HCT116 (cell line): Measurements from ENCODE around the gene IRAG1. TPM values are rescaled to one million over a fixed set of nuclear protein-coding genes. Genes with fewer than 3 reads are reported as not detected.

Experiments used
- ATAC-seq: fragments of 200-7000 bp; cut with Tn5 transposase; 2 replicates; pipeline ENCODE4 v1.9.1; 2020; ENCODE audit warnings: mild to moderate bottlenecking, moderate library complexity
- BruUV-seq: library from RNA; stranded (reverse); fragments of 400-500 nt; replicated peaks from 2 replicates; lab custom pipeline; 2021; lab: Mats Ljungman, UMichigan
- CTCF ChIA-PET: fragments of 300-600 bp; sonication (Branson Sonifier 250); formaldehyde crosslinking; loops from one replicate; lab custom pipeline; 2021; ENCODE audit warnings: antibody characterized with exemption; lab: Charles Lee
- POLR2A ChIA-PET: fragments of 300-600, 350-600 bp; sonication (Branson Sonifier 250); formaldehyde crosslinking; loops from one replicate; lab custom pipeline; 2021; ENCODE audit warnings: antibody characterized with exemption; lab: Charles Lee
- RAD21 ChIA-PET, 2 experiments: fragments of 300-600 bp; sonication (Branson Sonifier 250); formaldehyde crosslinking; loops; one replicate each; lab custom pipeline; 2023; ENCODE audit warnings: low total read pairs in 2 of 2; ENCODE audit not compliant: uncharacterized antibody in 2 of 2, unreplicated experiment in 2 of 2, low non-redundant PET in 1 of 2; lab: Charles Lee
- DNase-seq: peaks from one replicate; pipeline ENCODE4 v3.0.0-alpha.2; 2010; ENCODE audit warnings: low read depth, low spot score
- H2AFZ ChIP-seq: fragments of 200-600 bp; shearing (Covaris generic), sonication (generic); 2 replicates; pipeline ENCODE4 v1.6.1; 2017; ENCODE audit warnings: low read depth, mixed run types, mixed read lengths, antibody characterized with exemption, low read length; ENCODE audit not compliant: poor library complexity, severe bottlenecking
- H3K27ac ChIP-seq: 2 replicates; pipeline ENCODE4 v1.5.1; 2012; ENCODE audit warnings: low read depth, low read length
- H3K27me3 ChIP-seq: fragments of 200-600 bp; sonication (generic); 2 replicates; pipeline ENCODE4 v1.6.1; 2016; ENCODE audit warnings: mixed run types, low read length, mixed read lengths; ENCODE audit not compliant: insufficient read depth
- H3K36me3 ChIP-seq, 2 experiments: fragments of 200-500 bp in 1 of 2; fragments of 200-600 bp in 1 of 2; sonication (Bioruptor generic) in 1 of 2; sonication (generic) in 1 of 2; 2 replicates each; pipeline versions ENCODE4 v1.5.1 to v1.6.1; 2014 to 2016; ENCODE audit warnings: low read length in 2 of 2, inconsistent platforms in 1 of 2, mixed read lengths in 1 of 2, mixed run types in 1 of 2; ENCODE audit not compliant: insufficient read depth in 2 of 2, control insufficient read depth in 1 of 2
- H3K4me1 ChIP-seq, 2 experiments: fragments of 200-600 bp in 1 of 2; sonication (generic) in 1 of 2; 2 replicates each; pipeline versions ENCODE4 v1.5.1 to v1.6.1; 2012 to 2017; ENCODE audit warnings: low read length in 2 of 2, inconsistent platforms in 1 of 2, mild to moderate bottlenecking in 1 of 2, mixed read lengths in 1 of 2, mixed run types in 1 of 2, moderate library complexity in 1 of 2; ENCODE audit not compliant: insufficient read depth in 2 of 2, control insufficient read depth in 1 of 2
- H3K4me2 ChIP-seq: fragments of 200-600 bp; sonication (generic); 2 replicates; pipeline ENCODE4 v1.6.1; 2017; ENCODE audit warnings: mixed run types, low read length, mixed read lengths
- H3K4me3 ChIP-seq, 2 experiments: fragments of 200-600 bp in 1 of 2; sonication (generic) in 1 of 2; replicated peaks in 1 of 2; 2 replicates each; pipeline ENCODE4 v1.5.1; 2011 to 2016; ENCODE audit warnings: low read length in 2 of 2, control low read depth in 1 of 2, low read depth in 1 of 2, mild to moderate bottlenecking in 1 of 2, mixed read lengths in 1 of 2, mixed run types in 1 of 2
- H3K79me2 ChIP-seq: fragments of 200-600 bp; sonication (generic); 2 replicates; pipeline ENCODE4 v1.6.1; 2017; ENCODE audit warnings: mild to moderate bottlenecking, mixed run types, low read length, moderate library complexity, mixed read lengths; ENCODE audit not compliant: insufficient read depth
- H3K9ac ChIP-seq: fragments of 200-600 bp; sonication (generic); 2 replicates; pipeline ENCODE4 v1.6.1; 2016; ENCODE audit warnings: low read length, mixed read lengths
- H3K9me2 ChIP-seq: fragments of 200-600 bp; sonication (generic), shearing (Covaris generic); 2 replicates; pipeline ENCODE4 v1.6.1; 2017; ENCODE audit warnings: mixed run types, mild to moderate bottlenecking, moderate library complexity; ENCODE audit not compliant: insufficient read depth
- H3K9me3 ChIP-seq, 2 experiments: fragments of 200-500 bp in 1 of 2; fragments of 200-600 bp in 1 of 2; sonication (Bioruptor generic) in 1 of 2; sonication (generic) in 1 of 2; 2 replicates each; pipeline ENCODE4 v1.6.1; 2014 to 2017; ENCODE audit warnings: low read length in 2 of 2, mixed read lengths in 2 of 2, inconsistent platforms in 1 of 2, low read depth in 1 of 2, mild to moderate bottlenecking in 1 of 2, mixed run types in 1 of 2, moderate library complexity in 1 of 2; ENCODE audit not compliant: control insufficient read depth in 1 of 2, insufficient read depth in 1 of 2
- H4K20me1 ChIP-seq: fragments of 200-600 bp; sonication (generic), shearing (Covaris generic); 2 replicates; pipeline ENCODE4 v1.6.1; 2017; ENCODE audit warnings: mixed run types, mild to moderate bottlenecking, moderate library complexity; ENCODE audit not compliant: insufficient read depth
- EZH2phosphoT487 ChIP-seq: fragments of 200-600 bp; IDR thresholded peaks from 2 replicates; pipeline ENCODE4 v1.6.1; 2018; ENCODE audit warnings: antibody characterized with exemption, borderline replicate concordance
- FOSL1 ChIP-seq: IDR thresholded peaks from 2 replicates; pipeline ENCODE4 v1.6.1; 2012; ENCODE audit warnings: low read depth
- JUND ChIP-seq: IDR thresholded peaks from 2 replicates; pipeline ENCODE4 v1.6.1; 2012
- RAD21 ChIP-seq: IDR thresholded peaks from 2 replicates; pipeline ENCODE4 v1.6.1; 2012; ENCODE audit warnings: low read depth, mild to moderate bottlenecking
- YY1 ChIP-seq: IDR thresholded peaks from 2 replicates; pipeline ENCODE4 v1.6.1; 2011; ENCODE audit warnings: low read length, low read depth, moderate library complexity, mild to moderate bottlenecking; ENCODE audit not compliant: insufficient replicate concordance; ENCODE audit errors: extremely low read depth
- ZFX ChIP-seq: fragments of 450-650 bp; IDR thresholded peaks from 2 replicates; pipeline ENCODE4 v1.6.1; 2017
- intact Hi-C: fragments of 100-400 bp; cut with micrococcal nuclease; formaldehyde crosslinking; loops from 2 replicates; pipeline ENCODE4 v1.10.0; 2022
- total RNA-seq: library from RNA; stranded (reverse); gene quantifications from one replicate; pipeline ENCODE4 v1.2.1, GENCODE V29; 2021; ENCODE audit not compliant: unreplicated experiment
- TF ChIP-seq, protein P1 (sequence below): IDR thresholded peaks from 2 replicates; pipeline ENCODE4 v1.6.1; 2011; ENCODE audit warnings: mild to moderate bottlenecking, low read length, moderate library complexity; ENCODE audit not compliant: insufficient replicate concordance; ENCODE audit errors: extremely low read depth

The IRAG1 gene
- total RNA-seq, 1 experiment from 2014 or later = 3.7 TPM

DNA sequence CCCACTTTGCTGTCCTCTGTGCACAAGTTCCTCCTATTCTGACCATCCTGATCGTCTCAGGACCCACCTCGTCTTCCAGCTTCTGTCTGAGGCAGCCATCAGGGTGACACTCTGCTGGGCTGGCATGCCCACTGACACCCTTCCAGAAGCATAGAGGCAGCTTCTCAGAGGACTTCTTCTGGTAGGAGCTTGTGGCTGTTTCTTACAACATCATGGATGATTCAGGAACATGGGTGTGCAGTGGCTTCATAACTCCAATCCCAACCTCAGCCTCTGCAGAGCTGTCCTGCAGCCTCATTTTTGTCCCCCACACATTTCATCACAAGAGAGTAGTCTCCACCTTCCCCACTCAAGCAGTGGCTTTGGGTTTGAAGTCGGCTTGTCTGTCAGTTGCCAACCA lies 36.6 kb upstream of the IRAG1 start:
- Histone ChIP-seq H3K4me1 (peaks cover 34 to 54% of the 10 kb centered on the region in 2 experiments), H2AFZ (no peak overlapping the region), H3K27me3 (no peaks in the 10 kb centered on the region), H3K79me2 (no peaks in the 10 kb centered on the region), H3K27ac (no peak overlapping the region), H3K9me2 (no peaks in the 10 kb centered on the region), H3K4me3 (no peak overlapping the region), H3K9ac (no peak overlapping the region), H3K36me3 (peaks cover 0 to 6% of the 10 kb centered on the region in 2 experiments; a peak in 1 of 4 replicates), H3K9me3 (peaks cover 0 to 26% of the 10 kb centered on the region in 2 experiments; a peak in 1 of 4 replicates), H4K20me1 (no peaks in the 10 kb centered on the region), H3K4me2 (no peak overlapping the region)
- CTCF ChIA-PET = no interaction called here
- DNase-seq (no peak), ATAC-seq (no peak)
- TF ChIP-seq YY1 (no peak), JUND (no peak), RAD21 (no peak), EZH2phosphoT487 (no peak), ZFX (no peak), FOSL1 (no peak)
- TF ChIP-seq, protein P1, sequence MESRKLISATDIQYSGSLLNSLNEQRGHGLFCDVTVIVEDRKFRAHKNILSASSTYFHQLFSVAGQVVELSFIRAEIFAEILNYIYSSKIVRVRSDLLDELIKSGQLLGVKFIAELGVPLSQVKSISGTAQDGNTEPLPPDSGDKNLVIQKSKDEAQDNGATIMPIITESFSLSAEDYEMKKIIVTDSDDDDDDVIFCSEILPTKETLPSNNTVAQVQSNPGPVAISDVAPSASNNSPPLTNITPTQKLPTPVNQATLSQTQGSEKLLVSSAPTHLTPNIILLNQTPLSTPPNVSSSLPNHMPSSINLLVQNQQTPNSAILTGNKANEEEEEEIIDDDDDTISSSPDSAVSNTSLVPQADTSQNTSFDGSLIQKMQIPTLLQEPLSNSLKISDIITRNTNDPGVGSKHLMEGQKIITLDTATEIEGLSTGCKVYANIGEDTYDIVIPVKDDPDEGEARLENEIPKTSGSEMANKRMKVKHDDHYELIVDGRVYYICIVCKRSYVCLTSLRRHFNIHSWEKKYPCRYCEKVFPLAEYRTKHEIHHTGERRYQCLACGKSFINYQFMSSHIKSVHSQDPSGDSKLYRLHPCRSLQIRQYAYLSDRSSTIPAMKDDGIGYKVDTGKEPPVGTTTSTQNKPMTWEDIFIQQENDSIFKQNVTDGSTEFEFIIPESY = no peak
- BruUV-seq = no TSS peak
- intact Hi-C loops = no loop called here
- RAD21 ChIA-PET = no interaction called here
- POLR2A ChIA-PET = no interaction called here
